ENCODE results near the gene EIF4E3.

DNA sequence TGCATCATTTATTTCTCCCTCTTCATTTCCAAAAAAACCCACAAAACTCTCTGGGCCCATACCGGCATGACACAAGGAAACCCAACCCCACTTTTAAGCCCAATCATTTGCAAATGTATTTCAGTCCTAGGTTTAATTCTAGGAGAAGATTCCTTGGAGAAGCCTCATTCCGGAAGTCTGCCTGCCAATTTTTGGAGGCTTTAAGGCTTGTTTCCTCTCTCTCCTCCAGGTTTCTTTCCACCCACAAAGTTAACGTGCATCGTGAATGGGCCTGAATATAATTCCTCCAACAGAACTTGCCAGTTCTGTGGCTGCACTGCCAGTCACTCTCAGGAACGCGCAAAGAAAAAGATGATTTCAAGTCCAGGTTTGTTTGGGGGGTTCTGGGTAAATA is 71.8 kb downstream of the EIF4E3 start:
- TF ChIP-seq, protein P1, sequence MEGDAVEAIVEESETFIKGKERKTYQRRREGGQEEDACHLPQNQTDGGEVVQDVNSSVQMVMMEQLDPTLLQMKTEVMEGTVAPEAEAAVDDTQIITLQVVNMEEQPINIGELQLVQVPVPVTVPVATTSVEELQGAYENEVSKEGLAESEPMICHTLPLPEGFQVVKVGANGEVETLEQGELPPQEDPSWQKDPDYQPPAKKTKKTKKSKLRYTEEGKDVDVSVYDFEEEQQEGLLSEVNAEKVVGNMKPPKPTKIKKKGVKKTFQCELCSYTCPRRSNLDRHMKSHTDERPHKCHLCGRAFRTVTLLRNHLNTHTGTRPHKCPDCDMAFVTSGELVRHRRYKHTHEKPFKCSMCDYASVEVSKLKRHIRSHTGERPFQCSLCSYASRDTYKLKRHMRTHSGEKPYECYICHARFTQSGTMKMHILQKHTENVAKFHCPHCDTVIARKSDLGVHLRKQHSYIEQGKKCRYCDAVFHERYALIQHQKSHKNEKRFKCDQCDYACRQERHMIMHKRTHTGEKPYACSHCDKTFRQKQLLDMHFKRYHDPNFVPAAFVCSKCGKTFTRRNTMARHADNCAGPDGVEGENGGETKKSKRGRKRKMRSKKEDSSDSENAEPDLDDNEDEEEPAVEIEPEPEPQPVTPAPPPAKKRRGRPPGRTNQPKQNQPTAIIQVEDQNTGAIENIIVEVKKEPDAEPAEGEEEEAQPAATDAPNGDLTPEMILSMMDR (IDR thresholded peaks at IDR 0.05) = no peak
- no peak for TF ChIP-seq POLR2A (IDR thresholded peaks at IDR 0.05)
